Fibroblast of lung (primary cell): ENCODE data around the gene COQ4. TPM values are rescaled to one million over a fixed set of nuclear protein-coding genes. Genes with fewer than 3 reads are reported as not detected.

ENCODE experiments used
- DNase-seq, 2 donors: peaks; one replicate each; pipeline versions ENCODE4 v3.0.0 to v3.0.0-alpha.2; 2010; ENCODE audit warnings: low read depth in 2 of 2
- H2AFZ ChIP-seq: 2 replicates; pipeline ENCODE4 v1.5.1; 2012; ENCODE audit warnings: low read length, control low read depth, inconsistent platforms
- H3K27ac ChIP-seq: 2 replicates; pipeline ENCODE4 v1.5.1; 2011; ENCODE audit warnings: low read length, control low read depth; ENCODE audit not compliant: insufficient read depth
- H3K27me3 ChIP-seq: 2 replicates; pipeline ENCODE4 v1.5.1; 2011; ENCODE audit warnings: mild to moderate bottlenecking, low read length; ENCODE audit not compliant: control insufficient read depth, insufficient read depth
- H3K36me3 ChIP-seq: 2 replicates; pipeline ENCODE4 v1.5.1; 2011; ENCODE audit warnings: low read length; ENCODE audit not compliant: control insufficient read depth, insufficient read depth
- H3K4me1 ChIP-seq: 2 replicates; pipeline ENCODE4 v1.5.1; 2011; ENCODE audit warnings: low read length; ENCODE audit not compliant: control insufficient read depth, insufficient read depth; ENCODE audit errors: extremely low read depth
- H3K4me2 ChIP-seq: 2 replicates; pipeline ENCODE4 v1.5.1; 2011; ENCODE audit warnings: low read length, control low read depth; ENCODE audit not compliant: insufficient read depth; ENCODE audit errors: extremely low read depth
- H3K4me3 ChIP-seq, 4 experiments: fragments of 200-600 bp in 1 of 4; sonication (generic) in 1 of 4; replicated peaks in 1 of 4; 2 replicates each; pipeline ENCODE4 v1.5.1; 2011 to 2016; ENCODE audit warnings: low read length in 4 of 4, low read depth in 3 of 4, mild to moderate bottlenecking in 3 of 4, control low read depth in 2 of 4, inconsistent platforms in 1 of 4, mixed read lengths in 1 of 4; ENCODE audit not compliant: insufficient read depth in 1 of 4; ENCODE audit errors: control extremely low read depth in 1 of 4
- H3K79me2 ChIP-seq: 2 replicates; pipeline ENCODE4 v1.5.1; 2012; ENCODE audit warnings: mild to moderate bottlenecking, low read length, inconsistent platforms; ENCODE audit not compliant: control insufficient read depth, insufficient read depth
- H3K9ac ChIP-seq: 2 replicates; pipeline ENCODE4 v1.5.1; 2011; ENCODE audit warnings: mild to moderate bottlenecking, low read length, control low read depth; ENCODE audit not compliant: insufficient read depth
- H3K9me3 ChIP-seq: 2 replicates; pipeline ENCODE4 v1.5.1; 2012; ENCODE audit warnings: low read depth, low read length; ENCODE audit not compliant: control insufficient read depth, insufficient read depth
- H4K20me1 ChIP-seq: 2 replicates; pipeline ENCODE4 v1.5.1; 2011; ENCODE audit warnings: low read length; ENCODE audit not compliant: control insufficient read depth, insufficient read depth; ENCODE audit errors: extremely low read depth
- EZH2 ChIP-seq: IDR thresholded peaks from 2 replicates; pipeline ENCODE4 v1.5.1; 2012; ENCODE audit warnings: low read length, control low read depth, mild to moderate bottlenecking; ENCODE audit errors: missing control alignments
- polyA plus RNA-seq, 2 donors: library from polyadenylated mRNA; depleted of rRNA in 1 of 2; stranded (reverse) in 1 of 2; unstranded in 1 of 2; fragments of >200 nt; gene quantifications; 2 replicates each; pipeline ENCODE4 v1.2.1, GENCODE V29; 2011 to 2012; ENCODE audit warnings: missing spikeins in 1 of 2
- total RNA-seq: library from RNA; depleted of rRNA; stranded (reverse); fragments of >200 nt; gene quantifications from 2 replicates; pipeline ENCODE4 v1.2.1, GENCODE V29; 2014
- TF ChIP-seq, protein P1 (sequence below), 2 donors: IDR thresholded peaks in 1 of 2; conservative IDR thresholded peaks in 1 of 2; 1 replicate in 1 of 2; 2 replicates in 1 of 2; pipeline ENCODE4 v1.5.1; 2011 to 2012; ENCODE audit warnings: low read length in 2 of 2, control low read depth in 1 of 2, inconsistent platforms in 1 of 2, low read depth in 1 of 2, mild to moderate bottlenecking in 1 of 2

The COQ4 gene
- total and polyA plus RNA-seq, 2 donors (not counting 1 experiment from before 2014, with no cell fraction given) = 11.2 to 18.7 TPM

GRCh38 chr9:128304136-128304970, 18.3 kb upstream of the COQ4 start:
- H3K4me2 ChIP-seq = no peak overlapping the region
- H4K20me1 ChIP-seq = no peaks in the 10 kb centered on the region
- H3K9ac ChIP-seq = no peak overlapping the region
- H3K36me3 ChIP-seq = no peaks in the 10 kb centered on the region
- no peak for TF ChIP-seq EZH2
- TF ChIP-seq, protein P1, sequence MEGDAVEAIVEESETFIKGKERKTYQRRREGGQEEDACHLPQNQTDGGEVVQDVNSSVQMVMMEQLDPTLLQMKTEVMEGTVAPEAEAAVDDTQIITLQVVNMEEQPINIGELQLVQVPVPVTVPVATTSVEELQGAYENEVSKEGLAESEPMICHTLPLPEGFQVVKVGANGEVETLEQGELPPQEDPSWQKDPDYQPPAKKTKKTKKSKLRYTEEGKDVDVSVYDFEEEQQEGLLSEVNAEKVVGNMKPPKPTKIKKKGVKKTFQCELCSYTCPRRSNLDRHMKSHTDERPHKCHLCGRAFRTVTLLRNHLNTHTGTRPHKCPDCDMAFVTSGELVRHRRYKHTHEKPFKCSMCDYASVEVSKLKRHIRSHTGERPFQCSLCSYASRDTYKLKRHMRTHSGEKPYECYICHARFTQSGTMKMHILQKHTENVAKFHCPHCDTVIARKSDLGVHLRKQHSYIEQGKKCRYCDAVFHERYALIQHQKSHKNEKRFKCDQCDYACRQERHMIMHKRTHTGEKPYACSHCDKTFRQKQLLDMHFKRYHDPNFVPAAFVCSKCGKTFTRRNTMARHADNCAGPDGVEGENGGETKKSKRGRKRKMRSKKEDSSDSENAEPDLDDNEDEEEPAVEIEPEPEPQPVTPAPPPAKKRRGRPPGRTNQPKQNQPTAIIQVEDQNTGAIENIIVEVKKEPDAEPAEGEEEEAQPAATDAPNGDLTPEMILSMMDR (conservative IDR thresholded peaks at IDR 0.05 in 1 of 2, IDR thresholded peaks at IDR 0.05 in 1 of 2; ENCODE audit: low read depth in 1 of 2, low read length in 2 of 2) = no peak
- H3K27ac ChIP-seq = no peak overlapping the region
- DNase-seq = peak in 1 of 2 donors; percentile 43
- H3K4me1 ChIP-seq = peaks cover 8% of the 10 kb centered on the region
- H3K9me3 ChIP-seq = no peaks in the 10 kb centered on the region
- H2AFZ ChIP-seq = no peak overlapping the region
- H3K4me3 ChIP-seq = no peak overlapping the region
- H3K79me2 ChIP-seq = no peaks in the 10 kb centered on the region
- H3K27me3 ChIP-seq = no peaks in the 10 kb centered on the region

- no peak for TF ChIP-seq EZH2
- TF ChIP-seq, protein P1 (conservative IDR thresholded peaks at IDR 0.05 in 1 of 2, IDR thresholded peaks at IDR 0.05 in 1 of 2; ENCODE audit: low read depth in 1 of 2, low read length in 2 of 2) = no peak
- DNase-seq = peak in 1 of 2 donors; percentile 50
- Histone ChIP-seq H3K79me2 (no peaks in the 10 kb centered on the region), H3K27me3 (no peaks in the 10 kb centered on the region), H3K27ac (no peak overlapping the region), H3K4me2 (no peak overlapping the region), H4K20me1 (no peaks in the 10 kb centered on the region), H2AFZ (no peak overlapping the region), H3K9me3 (no peaks in the 10 kb centered on the region), H3K36me3 (no peaks in the 10 kb centered on the region), H3K4me3 (no peak overlapping the region), H3K4me1 (peaks cover 8% of the 10 kb centered on the region), H3K9ac (no peak overlapping the region)
Measured at GRCh38 chr9:128304971-128305288, 17.7 kb upstream of the COQ4 start.

GRCh38 chr9:128309551-128309950, 13.1 kb upstream of the COQ4 start:
- DNase-seq = no peak
- H3K79me2 ChIP-seq = no peaks in the 10 kb centered on the region
- no peaks in the 10 kb centered on the region for H4K20me1 ChIP-seq
- peaks cover 4% of the 10 kb centered on the region for H3K4me1 ChIP-seq
- peaks cover 12% of the 10 kb centered on the region for H3K36me3 ChIP-seq
- no peaks in the 10 kb centered on the region for H3K27me3 ChIP-seq
- H3K9ac ChIP-seq = no peak overlapping the region
- H3K27ac ChIP-seq = no peak overlapping the region
- no peak overlapping the region for H3K4me2 ChIP-seq
- TF ChIP-seq, protein P1 (conservative IDR thresholded peaks at IDR 0.05 in 1 of 2, IDR thresholded peaks at IDR 0.05 in 1 of 2; ENCODE audit: low read depth in 1 of 2, low read length in 2 of 2) = no peak
- no peak for TF ChIP-seq EZH2
- H3K9me3 ChIP-seq = no peaks in the 10 kb centered on the region
- no peak overlapping the region for H2AFZ ChIP-seq
- H3K4me3 ChIP-seq = no peak overlapping the region
